ENCODE measurements around the gene MS4A3. TPM values are rescaled to one million over a fixed set of nuclear protein-coding genes. Genes with fewer than 3 reads are reported as not detected.
"Not testable (repeated sequence)": the region's sequence is repeated elsewhere in the genome, so short reads cannot be mapped to it uniquely, and the experiment has no call there.

Gene MS4A3, protein sequence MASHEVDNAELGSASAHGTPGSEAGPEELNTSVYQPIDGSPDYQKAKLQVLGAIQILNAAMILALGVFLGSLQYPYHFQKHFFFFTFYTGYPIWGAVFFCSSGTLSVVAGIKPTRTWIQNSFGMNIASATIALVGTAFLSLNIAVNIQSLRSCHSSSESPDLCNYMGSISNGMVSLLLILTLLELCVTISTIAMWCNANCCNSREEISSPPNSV
- under 1 TPM in 1 of 6 donors, not detected in 5; 0.57 TPM for polyA plus RNA-seq (ENCODE audit: low read depth in 6 of 6)

DNA sequence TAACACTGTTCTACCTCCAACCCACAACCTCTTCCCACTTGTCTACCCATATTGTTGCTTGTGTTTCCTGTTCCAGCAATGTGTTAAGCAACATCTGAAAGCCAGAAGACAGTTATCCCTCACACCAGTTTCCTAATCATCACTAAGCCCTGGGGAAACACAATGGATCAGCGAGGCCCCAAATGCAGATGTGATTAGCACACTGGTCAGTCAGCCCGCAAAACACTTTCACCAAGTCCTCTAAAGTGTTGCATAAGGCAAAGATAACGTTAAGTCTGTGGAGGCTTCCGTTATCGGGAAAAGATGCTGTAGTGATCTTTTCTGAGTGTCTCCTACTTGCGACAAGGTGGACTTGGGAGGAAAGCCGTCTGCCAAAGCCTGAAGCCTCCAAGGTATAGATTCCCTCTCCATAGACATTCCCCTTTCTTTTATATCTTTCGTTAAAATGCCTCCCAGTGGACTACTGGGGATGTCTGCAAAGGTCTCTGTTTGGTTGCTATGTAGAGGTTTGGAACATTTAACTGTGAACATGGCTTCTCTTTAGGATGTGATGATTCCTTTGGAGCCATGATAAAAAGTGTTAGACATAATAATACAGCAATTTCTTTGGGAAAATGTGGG, at the start of gene MS4A3:
TSS of gene MS4A3 (plus strand) at position 317 of the 621 bp plus-strand sequence. CDS start 4,496 bp downstream, outside the sequence.
- DNase-seq (no peak), ATAC-seq (ENCODE audit: low read depth in 2 of 2) (no peak)
- Mint-ChIP-seq H3K4me1 (no peaks in the 10 kb centered on the region), H3K27ac (peak within 1 kb of the TSS in 1 of 6 donors; percentile 3), H3K4me3 (no peak within 1 kb of the TSS), H3K9me3 (peaks cover 0 to 9% (median 2%) of the 10 kb centered on the region in 7 donors), H3K36me3 (no peaks in the 10 kb centered on the region), H3K27me3 (peaks cover 0 to 5% (median 4%) of the 10 kb centered on the region in 3 donors)

DNA sequence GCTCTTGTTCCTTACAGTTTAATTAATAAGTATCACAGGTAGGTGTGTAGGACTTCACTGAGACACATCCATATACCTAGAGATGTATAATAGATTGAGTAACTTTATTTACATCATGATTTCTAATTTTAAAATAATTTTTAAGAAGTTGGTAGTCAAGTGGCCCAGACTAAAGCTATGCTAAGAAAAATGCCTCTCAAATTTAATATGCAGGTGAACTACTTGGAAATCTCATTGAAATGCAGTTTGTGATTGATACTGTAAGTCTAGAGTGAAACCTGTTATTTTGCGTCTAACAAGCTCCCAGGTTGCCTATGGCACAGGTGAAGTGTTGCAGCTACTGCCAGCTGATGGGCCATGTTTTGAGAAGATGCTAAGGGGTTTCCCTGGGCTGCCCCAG, 39.6 kb upstream of the MS4A3 start, which contains the start of gene OOSP4B:
TSS of gene OOSP4B (plus strand) at position 301 of the 400 bp plus-strand sequence.
- H3K27me3 Mint-ChIP-seq, result peaks cover 0 to 20% (median 5%) of the 10 kb centered on the region in 3 donors
- ATAC-seq (ENCODE audit: low read depth in 2 of 2), result no peak
- DNase-seq, result no peak
- H3K4me1 Mint-ChIP-seq, result no peaks in the 10 kb centered on the region
- H3K9me3 Mint-ChIP-seq, result peaks cover 0 to 9% (median 0%) of the 10 kb centered on the region in 7 donors
- H3K27ac Mint-ChIP-seq, result no peak within 1 kb of the TSS
- no peaks in the 10 kb centered on the region for H3K36me3 Mint-ChIP-seq
- H3K4me3 Mint-ChIP-seq, result peak within 1 kb of the TSS in 1 of 8 donors; percentile 10

DNA sequence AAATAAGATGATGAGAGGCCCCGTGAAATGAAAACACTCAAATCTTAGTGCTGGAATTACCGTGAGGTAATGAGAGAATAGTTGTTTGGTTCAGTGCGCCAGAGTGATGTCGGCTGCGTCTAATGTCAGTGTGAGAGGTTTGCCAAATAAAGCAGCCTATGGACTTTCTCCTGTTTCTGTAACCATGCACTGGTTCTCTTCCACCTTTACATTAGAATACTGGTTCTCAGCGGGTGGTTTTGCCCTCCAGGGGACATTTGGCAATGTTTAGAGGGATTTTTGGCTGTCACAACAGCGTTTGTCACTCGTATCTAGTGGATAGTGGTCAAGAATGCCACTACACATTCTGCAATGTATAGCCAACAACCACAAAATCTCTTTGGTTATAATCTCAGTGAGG, 38.4 kb upstream of the MS4A3 start:
- H3K36me3 Mint-ChIP-seq, result no peaks in the 10 kb centered on the region
- no peak for ATAC-seq (ENCODE audit: low read depth in 2 of 2)
- no peak overlapping the region for H3K27ac Mint-ChIP-seq
- no peak for DNase-seq
- no peaks in the 10 kb centered on the region for H3K4me1 Mint-ChIP-seq
- peaks cover 0 to 5% (median 0%) of the 10 kb centered on the region in 7 donors for H3K9me3 Mint-ChIP-seq
- no peak overlapping the region for H3K4me3 Mint-ChIP-seq
- peaks cover 0 to 20% (median 5%) of the 10 kb centered on the region in 3 donors for H3K27me3 Mint-ChIP-seq

DNA sequence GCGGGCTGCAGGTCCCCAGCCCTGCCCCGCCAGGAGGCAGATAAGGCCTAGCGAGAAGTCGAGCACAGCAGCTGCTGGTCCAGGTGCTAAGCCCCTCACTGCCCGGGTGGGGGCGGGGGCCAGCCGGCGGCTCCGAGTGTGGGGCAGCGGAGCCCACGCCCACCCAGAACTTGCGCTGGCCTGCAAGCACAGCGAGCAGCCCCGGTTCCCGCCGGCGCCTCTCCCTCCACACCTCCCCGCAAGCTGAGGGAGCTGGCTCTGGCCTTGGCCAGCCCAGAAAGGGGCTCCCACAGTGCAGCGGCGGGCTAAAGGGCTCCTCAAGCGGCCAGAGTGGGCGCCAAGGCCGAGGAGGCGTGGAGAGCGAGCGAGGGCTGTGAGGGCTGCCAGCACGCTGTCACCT, 36.1 kb upstream of the MS4A3 start:
- H3K27me3 Mint-ChIP-seq, result peaks cover 0 to 14% (median 5%) of the 10 kb centered on the region in 3 donors
- not testable (repeated sequence) for DNase-seq; H3K4me3 Mint-ChIP-seq; H3K9me3 Mint-ChIP-seq; H3K27ac Mint-ChIP-seq; H3K36me3 Mint-ChIP-seq; ATAC-seq (ENCODE audit: low read depth in 2 of 2); H3K4me1 Mint-ChIP-seq

DNA sequence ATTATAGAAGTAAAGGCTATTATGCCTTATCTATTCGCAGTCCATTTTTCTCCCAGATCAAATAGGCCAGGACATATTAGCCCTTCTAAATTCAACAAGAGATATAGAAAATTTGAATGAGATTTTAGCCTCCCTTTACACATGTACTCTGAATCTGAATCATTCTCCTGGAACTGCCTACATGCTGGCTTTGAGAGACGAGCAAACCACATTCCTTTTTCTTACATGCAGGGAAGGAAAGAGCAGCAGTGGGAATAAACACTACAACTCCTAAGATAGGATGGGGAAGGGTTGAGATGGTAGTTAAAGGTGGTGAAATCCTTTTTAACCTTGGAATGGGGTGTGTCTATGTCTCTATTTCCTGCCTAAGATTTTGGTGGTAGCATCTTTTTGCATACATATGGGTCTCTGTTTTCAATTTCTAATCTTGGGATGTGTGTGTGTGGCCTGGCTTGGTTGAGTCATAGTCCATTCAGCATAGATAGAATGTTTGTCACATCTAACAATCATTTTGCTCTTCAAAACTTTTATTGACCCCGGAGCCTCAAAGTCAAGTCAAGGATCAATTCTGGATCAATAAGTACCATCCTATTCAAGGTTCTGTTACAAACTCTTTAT, 27.3 kb upstream of the MS4A3 start:
- no peaks in the 10 kb centered on the region for H3K4me1 Mint-ChIP-seq
- DNase-seq (no peak), ATAC-seq (ENCODE audit: low read depth in 2 of 2) (no peak)
- H3K27me3 Mint-ChIP-seq, result peaks cover 0 to 11% (median 0%) of the 10 kb centered on the region in 3 donors
- H3K4me3 Mint-ChIP-seq, result no peak overlapping the region
- no peaks in the 10 kb centered on the region for H3K9me3 Mint-ChIP-seq
- no peak overlapping the region for H3K27ac Mint-ChIP-seq
- H3K36me3 Mint-ChIP-seq, result no peaks in the 10 kb centered on the region

DNA sequence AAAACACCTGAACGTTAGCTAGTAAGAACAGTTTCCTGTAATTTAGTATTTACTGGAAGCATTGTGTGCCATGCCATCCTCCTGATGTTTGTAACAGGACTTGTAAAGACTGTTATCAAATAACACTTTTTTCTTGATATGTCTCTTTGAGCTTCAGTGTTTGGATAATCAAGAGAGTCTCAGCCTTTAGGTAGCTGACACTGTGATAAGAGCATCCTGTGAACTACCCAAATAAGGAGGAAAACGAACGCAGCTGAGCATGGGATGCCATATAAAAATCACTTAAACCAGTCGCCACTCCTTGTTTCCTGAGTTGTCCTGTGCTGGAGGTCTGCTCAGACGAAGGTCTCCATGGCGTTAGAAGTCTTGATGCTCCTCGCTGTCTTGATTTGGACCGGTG, 16.4 kb upstream of the MS4A3 start, which contains the start of gene OOSP2:
TSS of gene OOSP2 (plus strand) at position 301 of the 400 bp plus-strand sequence. CDS start at position 352, 51 bp downstream.
- DNase-seq, result no peak
- H3K4me3 Mint-ChIP-seq, result no peak within 1 kb of the TSS
- H3K4me1 Mint-ChIP-seq, result no peaks in the 10 kb centered on the region
- peaks cover 0 to 3% (median 0%) of the 10 kb centered on the region in 3 donors for H3K27me3 Mint-ChIP-seq
- H3K9me3 Mint-ChIP-seq, result no peaks in the 10 kb centered on the region
- no peak within 1 kb of the TSS for H3K27ac Mint-ChIP-seq
- peaks cover 0 to 4% of the 10 kb centered on the region in 2 donors for H3K36me3 Mint-ChIP-seq
- ATAC-seq (ENCODE audit: low read depth in 2 of 2), result no peak

DNA sequence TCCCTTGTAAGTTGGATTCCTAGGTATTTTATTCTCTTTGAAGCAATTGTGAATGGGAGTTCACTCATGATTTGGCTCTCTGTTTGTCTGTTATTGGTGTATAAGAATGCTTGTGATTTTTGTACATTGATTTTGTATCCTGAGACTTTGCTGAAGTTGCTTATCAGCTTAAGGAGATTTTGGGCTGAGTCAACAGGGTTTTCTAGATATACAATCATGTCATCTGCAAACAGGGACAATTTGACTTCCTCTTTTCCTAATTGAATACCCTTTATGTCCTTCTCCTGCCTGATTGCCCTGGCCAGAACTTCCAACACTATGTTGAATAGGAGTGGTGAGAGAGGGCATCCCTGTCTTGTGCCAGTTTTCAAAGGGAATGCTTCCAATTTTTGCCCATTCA, 6.0 kb upstream of the MS4A3 start:
- not testable (repeated sequence) for H3K4me1 Mint-ChIP-seq; H3K27ac Mint-ChIP-seq; H3K4me3 Mint-ChIP-seq; H3K9me3 Mint-ChIP-seq; DNase-seq; H3K36me3 Mint-ChIP-seq; ATAC-seq (ENCODE audit: low read depth in 2 of 2)
- H3K27me3 Mint-ChIP-seq, result peaks cover 8 to 10% (median 9%) of the 10 kb centered on the region in 3 donors

DNA sequence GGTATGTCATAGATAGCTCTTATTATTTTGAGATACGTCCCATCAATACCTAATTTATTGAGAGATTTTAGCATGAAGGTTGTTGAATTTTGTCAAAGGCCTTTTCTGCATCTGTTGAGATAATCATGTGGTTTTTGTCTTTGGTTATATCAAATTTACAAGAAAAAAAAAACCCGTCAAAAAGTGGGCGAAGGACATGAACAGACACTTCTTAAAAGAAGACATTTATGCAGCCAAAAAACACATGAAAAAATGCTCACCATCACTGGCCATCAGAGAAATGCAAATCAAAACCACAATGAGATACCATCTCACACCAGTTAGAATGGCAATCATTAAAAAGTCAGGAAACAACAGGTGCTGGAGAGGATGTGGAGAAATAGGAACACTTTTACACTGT, 5.6 kb upstream of the MS4A3 start:
- not testable (repeated sequence) for H3K27ac Mint-ChIP-seq; DNase-seq; ATAC-seq (ENCODE audit: low read depth in 2 of 2); H3K4me3 Mint-ChIP-seq; H3K27me3 Mint-ChIP-seq; H3K36me3 Mint-ChIP-seq; H3K9me3 Mint-ChIP-seq; H3K4me1 Mint-ChIP-seq

DNA sequence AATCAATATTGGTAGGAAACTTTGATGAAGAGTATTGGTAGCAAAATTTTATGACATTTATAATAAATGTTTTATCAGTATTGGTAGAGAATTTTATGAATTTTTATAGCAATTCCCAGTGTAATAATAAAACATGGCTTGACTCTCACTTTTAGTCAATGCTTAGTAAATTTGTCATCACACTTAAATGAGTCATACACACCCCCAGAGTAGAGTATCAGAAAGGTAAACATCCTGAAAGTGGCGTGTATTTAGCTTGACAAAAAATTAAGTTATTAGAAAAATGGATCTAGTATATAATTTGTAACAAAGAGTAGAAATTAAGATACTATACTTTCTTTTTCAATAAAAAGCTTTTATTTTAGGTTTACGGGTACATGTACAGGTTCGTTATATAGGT, 2.6 kb downstream of the MS4A3 start:
- ATAC-seq (ENCODE audit: low read depth in 2 of 2), result no peak
- H3K27me3 Mint-ChIP-seq, result peaks cover 0 to 5% (median 4%) of the 10 kb centered on the region in 3 donors
- DNase-seq, result no peak
- H3K4me3 Mint-ChIP-seq, result no peak overlapping the region
- peaks cover 0 to 9% (median 2%) of the 10 kb centered on the region in 7 donors for H3K9me3 Mint-ChIP-seq
- no peaks in the 10 kb centered on the region for H3K4me1 Mint-ChIP-seq
- no peaks in the 10 kb centered on the region for H3K36me3 Mint-ChIP-seq
- H3K27ac Mint-ChIP-seq, result no peak overlapping the region

DNA sequence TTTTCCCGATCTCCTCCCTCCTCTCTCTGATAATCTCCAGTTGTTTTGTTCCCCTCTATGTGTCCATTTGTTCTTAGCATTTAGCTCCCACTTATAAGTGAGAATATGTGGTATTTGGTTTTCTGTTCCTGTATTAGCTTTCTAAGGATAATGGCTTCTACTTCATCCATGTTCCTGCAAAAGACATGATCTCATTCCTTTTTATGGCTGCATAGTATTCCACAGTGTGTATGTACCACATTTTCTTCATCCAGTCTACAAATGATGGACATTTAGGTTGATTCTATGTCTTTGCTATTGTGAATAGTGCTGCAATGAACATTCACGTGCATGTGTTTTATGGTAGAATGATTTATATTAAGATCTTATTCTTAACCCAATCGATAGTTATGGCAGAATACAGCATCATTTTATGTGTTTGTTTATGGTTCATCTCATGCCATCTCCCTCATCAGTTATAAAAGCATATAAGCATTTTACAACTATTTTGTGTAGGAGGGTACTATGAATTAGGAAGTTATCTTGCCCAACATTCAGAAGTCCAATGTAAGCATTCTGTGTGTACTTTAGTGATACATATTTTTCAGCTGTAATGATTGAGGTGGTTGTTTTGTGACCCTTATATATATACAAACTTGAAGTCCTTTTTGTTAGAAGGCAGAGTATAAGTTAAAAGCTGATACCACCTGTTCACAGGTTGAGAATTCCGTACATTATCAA, 3.2 kb downstream of the MS4A3 start:
- Mint-ChIP-seq H3K9me3 (peaks cover 0 to 9% (median 2%) of the 10 kb centered on the region in 7 donors), H3K27ac (no peak overlapping the region), H3K36me3 (no peaks in the 10 kb centered on the region), H3K27me3 (peaks cover 0 to 5% (median 4%) of the 10 kb centered on the region in 3 donors), H3K4me1 (no peaks in the 10 kb centered on the region), H3K4me3 (no peak overlapping the region)
- no peak for ATAC-seq (ENCODE audit: low read depth in 2 of 2)
- DNase-seq, result no peak

DNA sequence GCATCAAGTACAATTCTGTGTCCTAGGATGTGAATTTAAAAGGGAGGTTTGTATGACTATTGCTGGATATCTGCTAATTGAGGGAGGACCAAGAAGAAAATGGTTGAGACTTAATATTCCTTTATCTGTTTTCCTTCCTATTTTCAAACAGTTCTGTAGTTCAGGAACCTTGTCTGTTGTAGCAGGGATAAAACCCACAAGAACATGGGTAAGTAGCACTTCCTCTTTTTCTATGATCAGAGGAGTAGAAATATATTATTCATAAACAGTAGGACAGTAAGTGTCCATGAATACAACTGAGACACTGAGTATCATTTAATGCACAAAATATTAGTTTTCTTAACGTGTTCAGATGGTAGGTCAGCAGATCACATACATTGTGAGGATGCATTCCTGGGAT, 7.6 kb downstream of the MS4A3 start:
- no peaks in the 10 kb centered on the region for H3K4me1 Mint-ChIP-seq
- no peaks in the 10 kb centered on the region for H3K36me3 Mint-ChIP-seq
- H3K4me3 Mint-ChIP-seq, result no peak overlapping the region
- peaks cover 0 to 9% (median 0%) of the 10 kb centered on the region in 7 donors for H3K9me3 Mint-ChIP-seq
- peak; percentile 11 for DNase-seq
- ATAC-seq (ENCODE audit: low read depth in 2 of 2), result peak; percentile 36 to 74
- H3K27ac Mint-ChIP-seq, result no peak overlapping the region
- H3K27me3 Mint-ChIP-seq, result no peaks in the 10 kb centered on the region

DNA sequence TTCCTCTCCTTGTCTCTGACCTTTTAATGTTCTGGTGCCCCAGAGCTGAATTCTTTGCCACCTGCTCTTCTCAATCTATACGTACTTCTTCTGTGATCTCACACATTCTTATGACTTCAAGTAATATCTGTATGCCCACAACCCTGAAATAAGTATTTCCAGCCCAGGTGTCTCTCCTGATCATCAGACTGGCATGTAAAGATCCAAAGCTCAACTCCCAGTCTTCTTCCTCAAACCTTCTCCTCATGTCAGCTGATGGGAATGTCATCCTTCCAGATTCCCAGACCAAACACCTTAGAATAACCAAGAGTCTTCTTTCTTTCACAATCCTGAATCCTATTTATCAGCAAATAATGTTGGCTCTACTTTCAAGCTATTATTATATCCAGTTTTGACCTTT, 9.3 kb downstream of the MS4A3 start:
- ATAC-seq (ENCODE audit: low read depth in 2 of 2), result no peak
- no peak for DNase-seq
- no peaks in the 10 kb centered on the region for H3K36me3 Mint-ChIP-seq
- H3K9me3 Mint-ChIP-seq, result no peaks in the 10 kb centered on the region
- no peak overlapping the region for H3K27ac Mint-ChIP-seq
- no peaks in the 10 kb centered on the region for H3K4me1 Mint-ChIP-seq
- no peak overlapping the region for H3K4me3 Mint-ChIP-seq
- peaks cover 0 to 6% (median 0%) of the 10 kb centered on the region in 3 donors for H3K27me3 Mint-ChIP-seq

DNA sequence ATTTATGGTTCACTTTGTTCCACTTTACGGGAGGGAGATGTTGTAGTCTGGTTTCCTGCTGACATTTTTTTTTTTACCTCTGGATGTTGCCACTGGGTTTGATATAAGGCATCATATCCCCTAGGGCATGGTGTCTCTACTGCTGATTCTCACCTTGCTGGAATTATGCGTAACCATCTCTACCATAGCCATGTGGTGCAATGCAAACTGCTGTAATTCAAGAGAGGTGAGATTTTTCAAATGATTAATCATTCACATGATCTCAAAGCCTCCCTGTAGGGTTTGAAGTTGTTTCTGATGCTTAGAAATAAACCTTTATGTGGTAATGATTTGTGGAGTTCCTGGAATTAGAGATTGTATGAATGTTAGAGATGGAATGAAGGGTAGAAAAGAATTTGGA, 13.0 kb downstream of the MS4A3 start:
- no peaks in the 10 kb centered on the region for H3K4me1 Mint-ChIP-seq
- no peak for ATAC-seq (ENCODE audit: low read depth in 2 of 2)

More for the DNA sequence above, 13.0 kb downstream of the MS4A3 start:
- no peak overlapping the region for H3K27ac Mint-ChIP-seq
- H3K36me3 Mint-ChIP-seq, result no peaks in the 10 kb centered on the region
- no peak overlapping the region for H3K4me3 Mint-ChIP-seq
- H3K27me3 Mint-ChIP-seq, result peaks cover 5 to 19% (median 5%) of the 10 kb centered on the region in 3 donors
- H3K9me3 Mint-ChIP-seq, result no peaks in the 10 kb centered on the region
- DNase-seq, result no peak
